ENCODE results near the gene TSPAN33. TPM values are rescaled to one million over a fixed set of nuclear protein-coding genes. Genes with fewer than 3 reads are reported as not detected.

Gene TSPAN33
- total RNA-seq, 2 experiments from 2014 or later = 14.6 to 44.8 TPM

DNA sequence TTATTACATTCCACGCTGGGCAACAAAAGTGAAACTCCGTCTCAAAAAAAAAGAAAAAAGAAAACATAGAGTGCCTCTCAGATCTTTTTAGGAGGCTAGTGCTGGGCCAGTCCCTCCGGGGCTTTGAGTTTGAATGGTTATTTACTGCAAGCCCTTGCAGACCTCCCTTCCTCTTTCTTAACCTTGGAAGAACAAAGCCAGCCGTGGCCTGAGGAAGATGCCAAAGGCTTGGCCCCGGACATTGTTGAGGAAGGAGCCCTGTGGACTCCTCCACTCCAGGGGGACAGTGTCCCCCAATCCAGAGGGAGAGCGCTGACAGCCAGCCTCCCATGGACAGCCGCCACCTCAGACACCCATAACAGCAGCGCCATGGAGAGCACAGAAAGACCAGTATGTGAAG, 5.0 kb downstream of the TSPAN33 start:
- ChIA-PET CTCF (ENCODE audit: unreplicated experiment) (no interaction called here), POLR2A (interaction anchor here (1.2 to 1.3 kb wide), 2 partner anchors 12 kb away, joined by 3 to 4 read pairs; no protein-coding TSS in a partner anchor)
- no peak overlapping the region for H3K27ac ChIP-seq (ENCODE audit: low read depth, low read length, poor library complexity, severe bottlenecking)
- no peak overlapping the region for H2AFZ ChIP-seq (ENCODE audit: low read length)
- H3K4me2 ChIP-seq (ENCODE audit: low read length) = no peak overlapping the region
- BruUV-seq (replicated peaks) = no TSS peak
- H3K36me3 ChIP-seq (ENCODE audit: insufficient read depth, low read length) = peaks cover 8% of the 10 kb centered on the region; the same call in 1 of the 2 replicates
- H3K9me3 ChIP-seq (ENCODE audit: low read length) = no peaks in the 10 kb centered on the region
- peaks cover 29% of the 10 kb centered on the region for H3K4me1 ChIP-seq (ENCODE audit: insufficient read depth, low read length, poor library complexity, severe bottlenecking)
- H3K79me2 ChIP-seq (ENCODE audit: insufficient read depth, low read depth, low read length) = peaks cover 4% of the 10 kb centered on the region; the same call in 1 of the 2 replicates
- intact Hi-C loops (cut with micrococcal nuclease; ENCODE audit: unreplicated experiment) = no loop called here
- H3K4me3 ChIP-seq (ENCODE audit: low read depth, low read length, poor library complexity, severe bottlenecking) = no peak overlapping the region
- no peak for TF ChIP-seq EZH2phosphoT487 (IDR thresholded peaks at IDR 0.05; ENCODE audit: borderline replicate concordance, low read depth, low read length)
- no peak for DNase-seq (ENCODE audit: low spot score)
- H3K9me2 ChIP-seq (ENCODE audit: insufficient read depth, low read length) = no peaks in the 10 kb centered on the region
- H4K20me1 ChIP-seq (ENCODE audit: insufficient read depth, low read length) = no peaks in the 10 kb centered on the region

DNA sequence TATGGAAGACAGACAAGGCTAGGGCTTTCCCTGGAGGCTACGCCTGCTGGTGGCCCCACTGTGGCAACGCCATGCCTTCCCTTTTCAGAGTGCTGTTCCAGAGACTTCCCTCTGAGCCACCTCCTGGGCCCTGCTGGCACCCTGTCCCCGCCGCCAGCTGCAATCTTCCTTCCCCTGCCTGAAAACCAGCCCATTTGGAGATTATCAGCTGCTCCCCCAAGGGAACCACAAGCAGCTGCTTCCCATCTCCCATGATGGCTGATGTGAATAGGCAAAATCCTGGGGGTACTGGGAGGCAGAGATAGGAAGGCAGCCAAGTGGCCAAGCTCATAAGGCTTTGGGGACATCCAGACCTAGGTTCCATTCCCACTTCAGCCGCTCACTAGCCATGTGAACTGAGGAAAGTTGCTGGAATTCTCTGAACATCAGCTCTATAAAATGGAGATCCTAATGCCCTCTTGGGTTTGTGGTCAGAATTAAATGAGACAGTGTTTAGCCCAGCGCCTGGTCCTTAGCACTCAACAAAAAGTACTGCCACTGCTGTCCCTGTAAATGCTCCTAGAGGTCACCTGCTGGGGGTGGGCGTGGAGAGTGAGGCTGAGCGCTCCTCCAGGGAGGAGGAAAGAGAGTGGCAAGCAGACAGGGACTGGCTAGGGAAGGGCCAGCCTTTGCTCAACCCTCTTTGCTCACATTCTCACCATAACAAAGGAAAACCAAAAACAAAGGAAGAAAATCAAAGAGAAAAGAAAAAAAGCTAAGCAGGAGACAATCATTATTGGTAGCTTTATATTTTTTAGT, 5.9 kb downstream of the TSPAN33 start:
- BruUV-seq (replicated peaks) = no TSS peak
- Histone ChIP-seq H3K27ac (ENCODE audit: low read depth, low read length, poor library complexity, severe bottlenecking) (no peak overlapping the region), H3K79me2 (ENCODE audit: insufficient read depth, low read depth, low read length) (peaks cover 4% of the 10 kb centered on the region; the same call in 1 of the 2 replicates), H3K4me3 (ENCODE audit: low read depth, low read length, poor library complexity, severe bottlenecking) (no peak overlapping the region), H3K36me3 (ENCODE audit: insufficient read depth, low read length) (peaks cover 8% of the 10 kb centered on the region; the same call in 1 of the 2 replicates), H3K9me3 (ENCODE audit: low read length) (no peaks in the 10 kb centered on the region), H3K4me1 (ENCODE audit: insufficient read depth, low read length, poor library complexity, severe bottlenecking) (peaks cover 26% of the 10 kb centered on the region), H4K20me1 (ENCODE audit: insufficient read depth, low read length) (no peaks in the 10 kb centered on the region), H3K4me2 (ENCODE audit: low read length) (no peak overlapping the region), H3K9me2 (ENCODE audit: insufficient read depth, low read length) (no peaks in the 10 kb centered on the region), H2AFZ (ENCODE audit: low read length) (no peak overlapping the region)
- DNase-seq (ENCODE audit: low spot score) = no peak
- ChIA-PET POLR2A (interaction anchor here (0.5 to 1.8 kb wide), 7 partner anchors 9 to 220 kb away, joined by 3 to 5 read pairs (median 3); no protein-coding TSS in a partner anchor), CTCF (ENCODE audit: unreplicated experiment) (interaction anchor here (1.8 kb wide), 1 partner anchor 13 kb away, joined by 10 read pairs; no protein-coding TSS in a partner anchor)
- intact Hi-C loops (cut with micrococcal nuclease; ENCODE audit: unreplicated experiment) = no loop called here
- TF ChIP-seq, protein P1, sequence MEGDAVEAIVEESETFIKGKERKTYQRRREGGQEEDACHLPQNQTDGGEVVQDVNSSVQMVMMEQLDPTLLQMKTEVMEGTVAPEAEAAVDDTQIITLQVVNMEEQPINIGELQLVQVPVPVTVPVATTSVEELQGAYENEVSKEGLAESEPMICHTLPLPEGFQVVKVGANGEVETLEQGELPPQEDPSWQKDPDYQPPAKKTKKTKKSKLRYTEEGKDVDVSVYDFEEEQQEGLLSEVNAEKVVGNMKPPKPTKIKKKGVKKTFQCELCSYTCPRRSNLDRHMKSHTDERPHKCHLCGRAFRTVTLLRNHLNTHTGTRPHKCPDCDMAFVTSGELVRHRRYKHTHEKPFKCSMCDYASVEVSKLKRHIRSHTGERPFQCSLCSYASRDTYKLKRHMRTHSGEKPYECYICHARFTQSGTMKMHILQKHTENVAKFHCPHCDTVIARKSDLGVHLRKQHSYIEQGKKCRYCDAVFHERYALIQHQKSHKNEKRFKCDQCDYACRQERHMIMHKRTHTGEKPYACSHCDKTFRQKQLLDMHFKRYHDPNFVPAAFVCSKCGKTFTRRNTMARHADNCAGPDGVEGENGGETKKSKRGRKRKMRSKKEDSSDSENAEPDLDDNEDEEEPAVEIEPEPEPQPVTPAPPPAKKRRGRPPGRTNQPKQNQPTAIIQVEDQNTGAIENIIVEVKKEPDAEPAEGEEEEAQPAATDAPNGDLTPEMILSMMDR (conservative IDR thresholded peaks at IDR 0.05; ENCODE audit: low read length) = no peak
- no peak for TF ChIP-seq EZH2phosphoT487 (IDR thresholded peaks at IDR 0.05; ENCODE audit: borderline replicate concordance, low read depth, low read length)

DNA sequence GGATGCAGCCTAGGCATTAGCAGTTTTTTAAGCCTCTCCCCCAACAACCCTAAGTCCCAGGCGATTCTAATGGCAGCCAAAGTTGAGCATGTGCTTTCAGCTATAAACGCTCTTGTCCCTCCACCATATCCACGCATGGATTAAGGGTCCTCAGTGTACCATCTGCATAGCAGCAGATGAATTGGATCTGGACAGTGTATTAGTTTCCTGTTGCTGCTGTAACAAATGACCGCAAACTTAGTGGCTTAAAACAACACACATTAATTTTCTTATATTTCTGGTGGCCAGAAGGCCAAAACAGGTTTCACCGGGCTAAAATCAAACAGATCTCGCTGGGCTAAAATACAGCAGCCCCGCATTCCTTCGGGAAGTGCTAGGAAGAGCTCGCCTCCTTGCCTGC, 13.1 kb downstream of the TSPAN33 start:
- H3K27ac ChIP-seq (ENCODE audit: low read depth, low read length, poor library complexity, severe bottlenecking) = no peak overlapping the region
- H2AFZ ChIP-seq (ENCODE audit: low read length) = no peak overlapping the region
- ChIA-PET CTCF (ENCODE audit: unreplicated experiment) (no interaction called here), POLR2A (interaction anchor here (0.6 to 1.9 kb wide), 3 partner anchors 9 to 22 kb away, joined by 3 to 6 read pairs (median 4); no protein-coding TSS in a partner anchor)
- intact Hi-C loops (cut with micrococcal nuclease; ENCODE audit: unreplicated experiment) = no loop called here
- DNase-seq (ENCODE audit: low spot score) = no peak
- H3K79me2 ChIP-seq (ENCODE audit: insufficient read depth, low read depth, low read length) = no peaks in the 10 kb centered on the region
- no peak overlapping the region for H3K4me3 ChIP-seq (ENCODE audit: low read depth, low read length, poor library complexity, severe bottlenecking)
- TF ChIP-seq, protein P1 (conservative IDR thresholded peaks at IDR 0.05; ENCODE audit: low read length) = no peak
- TF ChIP-seq EZH2phosphoT487 (IDR thresholded peaks at IDR 0.05; ENCODE audit: borderline replicate concordance, low read depth, low read length) = no peak
- H4K20me1 ChIP-seq (ENCODE audit: insufficient read depth, low read length) = no peaks in the 10 kb centered on the region
- no peaks in the 10 kb centered on the region for H3K9me3 ChIP-seq (ENCODE audit: low read length)
- peaks cover 7% of the 10 kb centered on the region for H3K36me3 ChIP-seq (ENCODE audit: insufficient read depth, low read length)
- BruUV-seq (replicated peaks) = no TSS peak
- no peak overlapping the region for H3K4me2 ChIP-seq (ENCODE audit: low read length)
- H3K9me2 ChIP-seq (ENCODE audit: insufficient read depth, low read length) = no peaks in the 10 kb centered on the region
- H3K4me1 ChIP-seq (ENCODE audit: insufficient read depth, low read length, poor library complexity, severe bottlenecking) = peaks cover 28% of the 10 kb centered on the region

Data from OCI-LY7 (cell line).